ENCODE measurements around the gene PSMB7. TPM values are rescaled to one million over a fixed set of nuclear protein-coding genes. Genes with fewer than 3 reads are reported as not detected.

The PSMB7 gene
- total and polyA plus RNA-seq, 2 of the 8 experiments (the other 6 are each of a cell fraction or from before 2014, with no cell fraction given): 222 to 357 TPM

- Histone ChIP-seq H3K56ac (replicated peaks; ENCODE audit: insufficient read length, low read depth, low read length) (no peak overlapping the region), H4K91ac (replicated peaks; ENCODE audit: insufficient read length, low read length) (no peak overlapping the region), H3K23me2 (ENCODE audit: low read depth, low read length) (no peaks in the 10 kb centered on the region), H3K4me2 (ENCODE audit: insufficient read depth in 1 of 2, low read depth in 2 of 2, low read length in 2 of 2) (no peak overlapping the region), H3K4me1 (replicated peaks in 1 of 4; ENCODE audit: control insufficient read depth in 3 of 4, insufficient read depth in 4 of 4, low read length in 3 of 4) (peaks cover 0 to 3% (median 0%) of the 10 kb centered on the region in 4 experiments; a peak in 2 of 7 replicates), H2AFZ (ENCODE audit: low read length) (no peak overlapping the region), H2AK5ac (ENCODE audit: low read depth, low read length) (no peak overlapping the region), H2BK20ac (ENCODE audit: low read length) (no peak overlapping the region), H3K9me3 (ENCODE audit: insufficient read depth in 2 of 2, low read depth in 1 of 2, low read length in 1 of 2) (peaks cover 0 to 3% of the 10 kb centered on the region in 2 experiments; a peak in 1 of 4 replicates), H3K4me3 (ENCODE audit: extremely low read depth in 1 of 4, insufficient read depth in 2 of 4, low read depth in 3 of 4, low read length in 4 of 4) (no peak overlapping the region), H3K27ac (ENCODE audit: low read depth, low read length) (no peak overlapping the region), H2BK120ac (replicated peaks; ENCODE audit: low read depth, low read length) (no peak overlapping the region), H4K5ac (ENCODE audit: insufficient read length, low read depth, low read length) (no peak overlapping the region), H3K27me3 (replicated peaks in 1 of 4; ENCODE audit: control insufficient read depth in 3 of 4, extremely low read depth in 1 of 4, insufficient read depth in 3 of 4, low read length in 3 of 4) (no peaks in the 10 kb centered on the region), H2BK12ac (ENCODE audit: low read depth, low read length) (no peak overlapping the region), H3K4ac (replicated peaks; ENCODE audit: insufficient read length, low read depth, low read length) (no peak overlapping the region), H2BK5ac (ENCODE audit: low read depth, low read length) (no peak overlapping the region), H4K20me1 (replicated peaks in 1 of 2; ENCODE audit: control insufficient read depth in 1 of 2, insufficient read depth in 2 of 2, low read length in 2 of 2) (peaks cover 2 to 5% of the 10 kb centered on the region in 2 experiments), H3K79me1 (ENCODE audit: low read depth, low read length) (peaks cover 3% of the 10 kb centered on the region; the same call in 1 of the 2 replicates), H3K36me3 (ENCODE audit: control insufficient read depth in 2 of 4, insufficient read depth in 4 of 4, low read length in 3 of 4) (peaks cover 0 to 4% (median 0%) of the 10 kb centered on the region in 4 experiments; a peak in 2 of 8 replicates), H3K23ac (ENCODE audit: insufficient read length) (no peak overlapping the region), H3K14ac (ENCODE audit: insufficient read length) (no peak overlapping the region), H4K8ac (ENCODE audit: extremely low read depth, insufficient read depth, low read length) (no peak overlapping the region), H2BK15ac (ENCODE audit: low read length) (no peak overlapping the region), H3K79me2 (ENCODE audit: control insufficient read depth in 1 of 2, insufficient read depth in 2 of 2, low read length in 2 of 2) (peaks cover 0 to 57% of the 10 kb centered on the region in 2 experiments; a peak in 3 of 4 replicates), H3K18ac (ENCODE audit: extremely low read depth, low read length) (no peak overlapping the region), H3K9ac (replicated peaks in 1 of 4; ENCODE audit: extremely low read depth in 1 of 4, low read depth in 3 of 4, low read length in 3 of 4) (no peak overlapping the region; a peak in 1 of 7 replicates)
- DNase-seq (ENCODE audit: low read depth in 1 of 2, low spot score in 2 of 2): no peak
- no peak for FAIRE-seq
- WGBS, 2 experiments (ENCODE audit: extremely low coverage in 1 of 2, insufficient coverage in 1 of 2, insufficient read length in 1 of 2, insufficient replicate concordance in 2 of 2, low coverage in 1 of 2, low lambda C conversion rate in 2 of 2, missing lambda C conversion rate in 1 of 2): 94% methylated on average over 9 of the region's 9 CpGs; no CpG with 5 or more reads in 1 of the 2 experiments
- ChIA-PET CTCF (ENCODE audit: partially characterized antibody) (interaction anchor here (0.7 to 12.1 kb wide), 4 partner anchors 8 to 420 kb away, joined by 4 to 133 read pairs (median 4); no protein-coding TSS in a partner anchor), POLR2A (ENCODE audit: partially characterized antibody) (interaction anchor here (1.7 kb wide), 1 partner anchor 11 kb away, joined by 5 read pairs; no protein-coding TSS in a partner anchor)
- TF ChIP-seq RFX5 (IDR thresholded peaks at IDR 0.05; ENCODE audit: borderline replicate concordance, low read depth, low read length) (no peak), RBBP5 (IDR thresholded peaks at IDR 0.05; ENCODE audit: borderline replicate concordance, low read depth, low read length) (no peak)
Measured at GRCh38 chr9:124375726-124376125, 39.5 kb downstream of the PSMB7 start.

All from H1 (cell line).